ENCODE data around the gene PTPRG.

DNA sequence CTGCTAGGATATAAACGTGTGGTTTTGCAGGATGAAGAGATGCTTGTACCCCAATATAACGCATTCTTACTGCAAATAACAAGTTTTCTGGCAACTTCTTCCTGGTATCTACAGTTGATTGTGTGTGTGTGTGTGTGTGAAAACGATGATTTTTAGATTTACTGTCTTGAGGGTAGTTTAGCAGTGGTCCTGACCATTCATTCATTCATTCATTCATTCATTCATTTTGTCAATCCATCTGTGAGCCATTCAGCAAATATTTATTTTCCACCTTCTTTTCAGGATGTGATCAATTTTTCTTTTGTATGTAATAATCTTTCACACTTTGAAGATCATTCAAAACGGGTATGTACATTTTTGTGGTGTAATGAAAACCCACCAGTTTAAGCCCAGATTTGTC lies 250.7 kb downstream of the PTPRG start:
- no peak for TF ChIP-seq CTCF (IDR thresholded peaks at IDR 0.05; ENCODE audit: low read depth, low read length, missing input control)
- TF ChIP-seq RXRA (IDR thresholded peaks at IDR 0.05): no peak
- TF ChIP-seq YY1 (IDR thresholded peaks at IDR 0.05): no peak
- no peak for TF ChIP-seq REST (IDR thresholded peaks at IDR 0.05)
- no peak for TF ChIP-seq GABPA (IDR thresholded peaks at IDR 0.05 in 1 of 2, conservative IDR thresholded peaks at IDR 0.05 in 1 of 2)
- TF ChIP-seq JUND (IDR thresholded peaks at IDR 0.05): no peak
- TF ChIP-seq RAD21 (IDR thresholded peaks at IDR 0.05): no peak
- no peak for TF ChIP-seq TAF1 (conservative IDR thresholded peaks at IDR 0.05)
- no peak for TF ChIP-seq FOXA1 (IDR thresholded peaks at IDR 0.05)
- no peak for TF ChIP-seq SP1 (IDR thresholded peaks at IDR 0.05)
- no peak for TF ChIP-seq MAX (IDR thresholded peaks at IDR 0.05)

Measured in liver (tissue), 3 donors.